B cell (primary cell): Measurements from ENCODE around the gene ZNF618. TPM values are rescaled to one million over a fixed set of nuclear protein-coding genes. Genes with fewer than 3 reads are reported as not detected.

Experiments
- ATAC-seq: fragments of 200-7000 bp; cut with Tn5 transposase; one replicate; pipeline ENCODE4 v1.10.0; 2021; ENCODE audit warnings: low read depth, mild to moderate bottlenecking, moderate number of reproducible peaks, moderate library complexity
- CTCF ChIA-PET: fragments of 350-600 bp; sonication (Branson Sonifier 250); formaldehyde crosslinking; loops from one replicate; lab custom pipeline; 2021; ENCODE audit warnings: antibody characterized with exemption, inconsistent platforms; lab: Charles Lee
- POLR2A ChIA-PET: fragments of 350-600 bp; sonication (Branson Sonifier 250); formaldehyde crosslinking; loops from one replicate; lab custom pipeline; 2021; ENCODE audit warnings: antibody characterized with exemption; lab: Charles Lee
- DNase-seq: peaks from one replicate; pipeline ENCODE4 v3.0.0; 2013
- H2AFZ ChIP-seq: 2 replicates; pipeline ENCODE4 v1.6.1; 2012; ENCODE audit warnings: mild to moderate bottlenecking, low read depth, low read length; ENCODE audit not compliant: insufficient read depth, poor library complexity, severe bottlenecking
- H3K27ac ChIP-seq, 2 donors: 1 replicate in 1 of 2; 2 replicates in 1 of 2; pipeline ENCODE4 v1.5.1; 2012 to 2013; ENCODE audit warnings: low read length in 2 of 2, mild to moderate bottlenecking in 2 of 2, moderate library complexity in 1 of 2
- H3K27me3 ChIP-seq, 4 experiments: fragments of 200-600 bp in 1 of 4; sonication (generic) in 1 of 4; replicated peaks in 1 of 4; 1 replicate in 2 of 4; 2 replicates in 2 of 4; pipeline versions ENCODE4 v1.6.1 to v1.7.0; 2013 to 2016; ENCODE audit warnings: low read length in 3 of 4, mild to moderate bottlenecking in 2 of 4, mixed read lengths in 1 of 4, moderate library complexity in 1 of 4; ENCODE audit not compliant: insufficient read depth in 4 of 4, control insufficient read depth in 3 of 4; ENCODE audit errors: control extremely low read depth in 1 of 4
- H3K36me3 ChIP-seq, 2 experiments: replicated peaks in 1 of 2; 1 replicate in 1 of 2; 2 replicates in 1 of 2; pipeline versions ENCODE4 v1.6.1 to v1.7.1; 2013; ENCODE audit warnings: low read length in 1 of 2; ENCODE audit not compliant: insufficient read depth in 2 of 2, control insufficient read depth in 1 of 2; ENCODE audit errors: control extremely low read depth in 1 of 2, extremely low read depth in 1 of 2
- H3K4me1 ChIP-seq, 2 donors: fragments of 200-600 bp in 1 of 2; sonication (generic) in 1 of 2; 1 replicate in 1 of 2; 2 replicates in 1 of 2; pipeline versions ENCODE4 v1.5.1 to v1.6.1; 2013 to 2017; ENCODE audit warnings: low read length in 2 of 2; ENCODE audit not compliant: control insufficient read depth in 2 of 2, insufficient read depth in 2 of 2
- H3K4me2 ChIP-seq: replicated peaks from 2 replicates; pipeline ENCODE3; 2012; ENCODE audit warnings: mild to moderate bottlenecking, low read depth, low read length; ENCODE audit not compliant: poor library complexity, severe bottlenecking
- H3K4me3 ChIP-seq, 5 experiments: fragments of 200-600 bp in 1 of 5; sonication (generic) in 1 of 5; 1 replicate in 3 of 5; 2 replicates in 2 of 5; pipeline versions ENCODE4 v1.5.1 to v1.7.0; 2011 to 2016; ENCODE audit warnings: low read length in 4 of 5, mild to moderate bottlenecking in 4 of 5, low read depth in 2 of 5, control low read depth in 1 of 5, moderate library complexity in 1 of 5; ENCODE audit not compliant: insufficient read depth in 1 of 5; ENCODE audit errors: control extremely low read depth in 1 of 5, extremely low read depth in 1 of 5
- H3K79me2 ChIP-seq: fragments of 200-600 bp; sonication (generic); one replicate; pipeline ENCODE4 v1.6.0; 2016; ENCODE audit warnings: low read length; ENCODE audit not compliant: control insufficient read depth, insufficient read depth
- H3K9ac ChIP-seq: fragments of 200-600 bp; sonication (generic); 2 replicates; pipeline ENCODE4 v1.6.1; 2017; ENCODE audit warnings: mild to moderate bottlenecking, low read length, moderate library complexity
- H3K9me3 ChIP-seq, 3 donors: one replicate each; pipeline versions ENCODE4 v1.6.1 to v1.7.1; 2013; ENCODE audit warnings: low read length in 2 of 3; ENCODE audit not compliant: control insufficient read depth in 2 of 3, insufficient read depth in 1 of 3; ENCODE audit errors: control extremely low read depth in 1 of 3
- H4K20me1 ChIP-seq: 2 replicates; pipeline ENCODE4 v1.6.0; 2012; ENCODE audit warnings: mild to moderate bottlenecking, low read length; ENCODE audit not compliant: insufficient read depth, control insufficient read depth, poor library complexity, severe bottlenecking
- H3K27ac Mint-ChIP-seq: one replicate; pipeline ENCODE4 v1.8.0; 2021; ENCODE audit warnings: mixed read lengths
- H3K27me3 Mint-ChIP-seq: one replicate; pipeline ENCODE4 v1.8.0; 2021; ENCODE audit warnings: mixed read lengths
- H3K4me1 Mint-ChIP-seq: one replicate; pipeline ENCODE4 v1.8.0; 2021; ENCODE audit warnings: mixed read lengths
- H3K4me3 Mint-ChIP-seq: one replicate; pipeline ENCODE4 v1.8.0; 2021; ENCODE audit warnings: mixed read lengths
- H3K9me3 Mint-ChIP-seq: one replicate; pipeline ENCODE4 v1.8.0; 2022; ENCODE audit warnings: mixed read lengths; ENCODE audit not compliant: insufficient read depth
- CTCF ChIP-seq: fragments of 200-600 bp; IDR thresholded peaks from one replicate; pipeline ENCODE4 v1.8.0; 2022; ENCODE audit warnings: antibody characterized with exemption, mild to moderate bottlenecking
- EZH2 ChIP-seq: IDR thresholded peaks from 2 replicates; pipeline ENCODE4 v1.6.1; 2012; ENCODE audit warnings: borderline replicate concordance, low read depth, mild to moderate bottlenecking, moderate library complexity, low read length; ENCODE audit not compliant: insufficient read depth, poor library complexity, severe bottlenecking
- WGBS: methylation state at CpG from one replicate; pipeline ENCODE4 v1.1.5; 2013; ENCODE audit warnings: missing lambda C conversion rate; ENCODE audit not compliant: insufficient coverage; 5-methylcytosine and 5-hydroxymethylcytosine counted together
- intact Hi-C: fragments of 100-400 bp; cut with micrococcal nuclease; formaldehyde crosslinking; loops from one replicate; pipeline ENCODE4 v1.10.0; 2022
- polyA plus RNA-seq: library from polyadenylated mRNA; depleted of rRNA; stranded (reverse); fragments of >200 nt; gene quantifications from 2 replicates; pipeline ENCODE4 v1.2.3, GENCODE V29; 2012
- total RNA-seq, 2 donors: library from RNA; stranded (reverse); fragments of 120-200 nt in 1 of 2; gene quantifications; 1 replicate in 1 of 2; 2 replicates in 1 of 2; pipeline versions ENCODE4 v1.2.3 to v1.2.4, GENCODE V29; 2013 to 2022

ZNF618 gene
- total and polyA plus RNA-seq, 2 donors (not counting 1 experiment from before 2014, with no cell fraction given), result 1.4 to 2.5 TPM

GRCh38 chr9:114060711-114061110 lies 184.6 kb downstream of the ZNF618 start:
- 75% methylated on average over 8 of the region's 9 CpGs for WGBS
- peaks cover 22% of the 10 kb centered on the region for H3K27me3 Mint-ChIP-seq
- Histone ChIP-seq H3K79me2 (no peaks in the 10 kb centered on the region), H3K4me3 (no peak overlapping the region), H3K9me3 (no peaks in the 10 kb centered on the region), H3K4me1 (no peaks in the 10 kb centered on the region), H2AFZ (no peak overlapping the region), H4K20me1 (no peaks in the 10 kb centered on the region), H3K36me3 (no peaks in the 10 kb centered on the region), H3K27me3 (peaks cover 0 to 3% (median 0%) of the 10 kb centered on the region in 4 experiments), H3K27ac (no peak overlapping the region), H3K4me2 (no peak overlapping the region), H3K9ac (no peak overlapping the region)
- H3K4me1 Mint-ChIP-seq, result peaks cover 5% of the 10 kb centered on the region
- CTCF ChIA-PET, result interaction anchor here (0.5 kb wide), 1 partner anchor 1163 kb away, joined by 3 read pairs; no protein-coding TSS in a partner anchor
- no peaks in the 10 kb centered on the region for H3K9me3 Mint-ChIP-seq
- no peak for DNase-seq
- POLR2A ChIA-PET, result no interaction called here
- no peak for TF ChIP-seq EZH2
- H3K4me3 Mint-ChIP-seq, result no peak overlapping the region
- ATAC-seq, result no peak
- intact Hi-C loops, result no loop called here
- no peak overlapping the region for H3K27ac Mint-ChIP-seq

- CTCF ChIA-PET, result interaction anchor here (0.5 kb wide), 1 partner anchor 1164 kb away, joined by 3 read pairs; no protein-coding TSS in a partner anchor
- Histone ChIP-seq H3K36me3 (no peaks in the 10 kb centered on the region), H3K4me1 (no peaks in the 10 kb centered on the region), H3K9me3 (no peaks in the 10 kb centered on the region), H4K20me1 (no peaks in the 10 kb centered on the region), H3K4me3 (no peak overlapping the region), H3K27ac (no peak overlapping the region), H3K4me2 (no peak overlapping the region), H2AFZ (no peak overlapping the region), H3K9ac (no peak overlapping the region), H3K27me3 (peaks cover 0 to 3% (median 0%) of the 10 kb centered on the region in 4 experiments), H3K79me2 (no peaks in the 10 kb centered on the region)
- H3K4me1 Mint-ChIP-seq, result peaks cover 5% of the 10 kb centered on the region
- TF ChIP-seq CTCF, result no peak
- no peak for TF ChIP-seq EZH2
- WGBS, result 97% methylated on average over 12 of the region's 12 CpGs
- POLR2A ChIA-PET, result no interaction called here
- intact Hi-C loops, result no loop called here
- no peak overlapping the region for H3K27ac Mint-ChIP-seq
- no peaks in the 10 kb centered on the region for H3K9me3 Mint-ChIP-seq
- no peak for DNase-seq
- ATAC-seq, result no peak
- peaks cover 23% of the 10 kb centered on the region for H3K27me3 Mint-ChIP-seq
- no peak overlapping the region for H3K4me3 Mint-ChIP-seq
Measured at GRCh38 chr9:114061292-114061691, 185.2 kb downstream of the ZNF618 start.
